B cell (primary cell): ENCODE measurements around the gene PHF12.

ENCODE experiments used
- EZH2 ChIP-seq: IDR thresholded peaks from 2 replicates; pipeline ENCODE4 v1.6.1; 2012; ENCODE audit warnings: borderline replicate concordance, low read depth, mild to moderate bottlenecking, moderate library complexity, low read length; ENCODE audit not compliant: insufficient read depth, poor library complexity, severe bottlenecking
- TF ChIP-seq, protein P1 (sequence below): fragments of 200-600 bp; IDR thresholded peaks from one replicate; pipeline ENCODE4 v1.8.0; 2022; ENCODE audit warnings: antibody characterized with exemption, mild to moderate bottlenecking

DNA sequence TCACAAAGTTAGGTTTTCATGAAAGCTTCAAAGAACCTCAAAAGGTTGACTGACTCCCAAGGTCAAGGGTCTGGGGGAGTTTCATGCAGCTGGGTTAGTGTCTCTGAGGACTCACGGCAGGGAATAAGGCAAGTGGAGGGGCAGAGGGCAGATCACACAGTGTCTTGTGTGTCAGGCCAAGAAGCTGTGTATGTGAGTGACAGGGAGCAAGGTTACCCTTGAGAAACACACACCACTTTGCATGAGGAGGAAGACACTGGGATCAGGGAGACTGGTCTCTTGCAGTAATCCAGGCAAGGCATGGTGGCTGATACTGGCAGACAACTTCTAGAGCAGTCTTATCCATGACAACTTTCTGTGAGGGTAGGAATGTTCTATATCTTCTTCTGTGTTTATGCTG is 60.1 kb downstream of the PHF12 start:
- TF ChIP-seq, protein P1, sequence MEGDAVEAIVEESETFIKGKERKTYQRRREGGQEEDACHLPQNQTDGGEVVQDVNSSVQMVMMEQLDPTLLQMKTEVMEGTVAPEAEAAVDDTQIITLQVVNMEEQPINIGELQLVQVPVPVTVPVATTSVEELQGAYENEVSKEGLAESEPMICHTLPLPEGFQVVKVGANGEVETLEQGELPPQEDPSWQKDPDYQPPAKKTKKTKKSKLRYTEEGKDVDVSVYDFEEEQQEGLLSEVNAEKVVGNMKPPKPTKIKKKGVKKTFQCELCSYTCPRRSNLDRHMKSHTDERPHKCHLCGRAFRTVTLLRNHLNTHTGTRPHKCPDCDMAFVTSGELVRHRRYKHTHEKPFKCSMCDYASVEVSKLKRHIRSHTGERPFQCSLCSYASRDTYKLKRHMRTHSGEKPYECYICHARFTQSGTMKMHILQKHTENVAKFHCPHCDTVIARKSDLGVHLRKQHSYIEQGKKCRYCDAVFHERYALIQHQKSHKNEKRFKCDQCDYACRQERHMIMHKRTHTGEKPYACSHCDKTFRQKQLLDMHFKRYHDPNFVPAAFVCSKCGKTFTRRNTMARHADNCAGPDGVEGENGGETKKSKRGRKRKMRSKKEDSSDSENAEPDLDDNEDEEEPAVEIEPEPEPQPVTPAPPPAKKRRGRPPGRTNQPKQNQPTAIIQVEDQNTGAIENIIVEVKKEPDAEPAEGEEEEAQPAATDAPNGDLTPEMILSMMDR: no peak
- no peak for TF ChIP-seq EZH2
